Right atrium auricular region (tissue), 2 donors: ENCODE measurements around the gene CCER1. TPM values are rescaled to one million over a fixed set of nuclear protein-coding genes. Genes with fewer than 3 reads are reported as not detected.

ENCODE experiments used
- DNase-seq: peaks from one replicate; pipeline ENCODE4 v3.0.0-alpha.2; 2019; ENCODE audit warnings: low spot score
- H3K27ac ChIP-seq, 2 donors: fragments of 200-600 bp; sonication (generic); 1 replicate in 1 of 2; 2 replicates in 1 of 2; pipeline ENCODE4 v1.5.1; 2016 to 2019
- H3K27me3 ChIP-seq, 2 donors: fragments of 200-600 bp; sonication (generic); one replicate each; pipeline versions ENCODE4 v1.5.1 to v1.6.0; 2017 to 2019
- H3K36me3 ChIP-seq: fragments of 200-600 bp; sonication (generic); one replicate; pipeline ENCODE4 v1.5.1; 2016
- H3K4me1 ChIP-seq, 2 donors: fragments of 200-600 bp; sonication (generic); one replicate each; pipeline versions ENCODE4 v1.5.1 to v1.6.0; 2017 to 2019
- H3K4me3 ChIP-seq, 2 donors: fragments of 200-600 bp; sonication (generic); 1 replicate in 1 of 2; 2 replicates in 1 of 2; pipeline ENCODE4 v1.5.1; 2017 to 2019; ENCODE audit warnings: mild to moderate bottlenecking in 1 of 2, moderate library complexity in 1 of 2
- H3K9me3 ChIP-seq, 2 donors: fragments of 200-600 bp; sonication (generic); one replicate each; pipeline ENCODE4 v1.5.1; 2019
- total RNA-seq, 2 donors: library from RNA; depleted of rRNA; stranded (reverse); fragments of >200 nt; gene quantifications; one replicate each; pipeline ENCODE4 v1.1.0, GENCODE V29; 2016
- TF ChIP-seq, protein P1 (sequence below), 2 donors: fragments of 200-600 bp; sonication (generic); IDR thresholded peaks; one replicate each; pipeline ENCODE4 v1.5.1; 2019; ENCODE audit warnings: antibody characterized with exemption in 2 of 2

The CCER1 gene
- total RNA-seq, 2 donors from 2014 or later: not detected

GRCh38 chr12:90905691-90906370 is 49.1 kb downstream of the CCER1 start:
- DNase-seq: no peak
- H3K27me3 ChIP-seq: no peaks in the 10 kb centered on the region
- no peaks in the 10 kb centered on the region for H3K4me1 ChIP-seq
- no peaks in the 10 kb centered on the region for H3K9me3 ChIP-seq
- no peak overlapping the region for H3K4me3 ChIP-seq
- H3K27ac ChIP-seq: no peak overlapping the region
- no peaks in the 10 kb centered on the region for H3K36me3 ChIP-seq
- TF ChIP-seq, protein P1, sequence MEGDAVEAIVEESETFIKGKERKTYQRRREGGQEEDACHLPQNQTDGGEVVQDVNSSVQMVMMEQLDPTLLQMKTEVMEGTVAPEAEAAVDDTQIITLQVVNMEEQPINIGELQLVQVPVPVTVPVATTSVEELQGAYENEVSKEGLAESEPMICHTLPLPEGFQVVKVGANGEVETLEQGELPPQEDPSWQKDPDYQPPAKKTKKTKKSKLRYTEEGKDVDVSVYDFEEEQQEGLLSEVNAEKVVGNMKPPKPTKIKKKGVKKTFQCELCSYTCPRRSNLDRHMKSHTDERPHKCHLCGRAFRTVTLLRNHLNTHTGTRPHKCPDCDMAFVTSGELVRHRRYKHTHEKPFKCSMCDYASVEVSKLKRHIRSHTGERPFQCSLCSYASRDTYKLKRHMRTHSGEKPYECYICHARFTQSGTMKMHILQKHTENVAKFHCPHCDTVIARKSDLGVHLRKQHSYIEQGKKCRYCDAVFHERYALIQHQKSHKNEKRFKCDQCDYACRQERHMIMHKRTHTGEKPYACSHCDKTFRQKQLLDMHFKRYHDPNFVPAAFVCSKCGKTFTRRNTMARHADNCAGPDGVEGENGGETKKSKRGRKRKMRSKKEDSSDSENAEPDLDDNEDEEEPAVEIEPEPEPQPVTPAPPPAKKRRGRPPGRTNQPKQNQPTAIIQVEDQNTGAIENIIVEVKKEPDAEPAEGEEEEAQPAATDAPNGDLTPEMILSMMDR (IDR thresholded peaks at IDR 0.05): no peak

DNA sequence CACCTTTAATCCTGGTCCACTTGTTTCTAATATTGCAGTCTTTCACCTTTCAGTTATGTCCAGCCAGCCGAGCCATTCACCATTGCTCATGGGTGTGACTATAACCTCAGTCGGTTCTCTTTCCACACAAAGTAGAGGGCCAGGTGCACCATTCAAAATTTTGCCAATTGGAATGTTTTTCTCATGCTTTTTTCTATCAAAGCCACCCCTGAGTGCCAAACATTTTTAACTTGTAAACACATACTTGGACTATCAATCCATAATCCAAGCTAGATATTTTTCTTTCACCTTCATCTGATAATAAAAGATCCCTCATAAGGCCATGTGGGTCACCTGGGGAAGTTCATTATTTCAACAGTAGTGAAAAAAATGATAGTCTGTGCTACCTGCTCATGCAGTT is 52.4 kb downstream of the CCER1 start:
- TF ChIP-seq, protein P1 (IDR thresholded peaks at IDR 0.05): no peak

More for the DNA sequence above, 52.4 kb downstream of the CCER1 start:
- H3K27ac ChIP-seq: no peak overlapping the region
- H3K27me3 ChIP-seq: no peaks in the 10 kb centered on the region
- no peak overlapping the region for H3K4me3 ChIP-seq
- no peaks in the 10 kb centered on the region for H3K9me3 ChIP-seq
- H3K4me1 ChIP-seq: no peaks in the 10 kb centered on the region
- no peak for DNase-seq
- H3K36me3 ChIP-seq: no peaks in the 10 kb centered on the region

Other genes starting within 250 kb of the CCER1 start
- gene EPYC, start 49.8 kb upstream of the CCER1 start, total RNA-seq: not detected
- not detected for gene KERA, start 102.8 kb upstream of the CCER1 start, total RNA-seq
- 100 to 1,000 TPM; 130 to 196 TPM for gene LUM, start 156.3 kb upstream of the CCER1 start, total RNA-seq
- 1,000 to 10,000 TPM in 1 of 2 donors, 100 to 1,000 TPM in 1; 994 to 1,906 TPM for gene DCN, start 227.6 kb upstream of the CCER1 start, total RNA-seq